HG03139 (cell line): ENCODE measurements around the gene RRBP1.

Experiments used
- ATAC-seq: cut with Tn5 transposase; IDR thresholded peaks from one replicate; pipeline ENCODE4 v1.9.1; 2021; ENCODE audit not compliant: unreplicated experiment

The RRBP1 gene

GRCh38 chr20:17681726-17682102 is 328 bp downstream of the RRBP1 start:
- ATAC-seq, result peak; percentile 1

- ATAC-seq, result peak; percentile 35
Measured at GRCh38 chr20:17680836-17681725, 961 bp downstream of the RRBP1 start.

GRCh38 chr20:17679941-17680835 is 1.9 kb downstream of the RRBP1 start:
- ATAC-seq, result no peak

- ATAC-seq, result no peak
Measured at GRCh38 chr20:17678886-17679285, 3.2 kb downstream of the RRBP1 start.

- no peak for ATAC-seq
Measured at GRCh38 chr20:17678295-17678694, 3.7 kb downstream of the RRBP1 start.

- no peak for ATAC-seq
Measured at GRCh38 chr20:17676942-17677341, 5.1 kb downstream of the RRBP1 start.

GRCh38 chr20:17676378-17676759 is 5.7 kb downstream of the RRBP1 start:
- ATAC-seq, result no peak

GRCh38 chr20:17675519-17676377 is 6.3 kb downstream of the RRBP1 start:
- ATAC-seq, result no peak

- no peak for ATAC-seq
Measured at GRCh38 chr20:17674722-17675518, 7.1 kb downstream of the RRBP1 start.

- no peak for ATAC-seq
Measured at GRCh38 chr20:17673084-17673483, 9.0 kb downstream of the RRBP1 start.

GRCh38 chr20:17671565-17671964 is 10.5 kb downstream of the RRBP1 start:
- no peak for ATAC-seq

GRCh38 chr20:17671011-17671410 is 11.0 kb downstream of the RRBP1 start:
- no peak for ATAC-seq

GRCh38 chr20:17669306-17669931 is 12.6 kb downstream of the RRBP1 start:
- no peak for ATAC-seq

- no peak for ATAC-seq
Measured at GRCh38 chr20:17668432-17668831, 13.6 kb downstream of the RRBP1 start.

- no peak for ATAC-seq
Measured at GRCh38 chr20:17667445-17667844, 14.6 kb downstream of the RRBP1 start.

GRCh38 chr20:17666481-17666880 is 15.6 kb downstream of the RRBP1 start:
- ATAC-seq, result no peak

GRCh38 chr20:17665756-17666155 is 16.3 kb downstream of the RRBP1 start:
- no peak for ATAC-seq

GRCh38 chr20:17664025-17664633 is 17.9 kb downstream of the RRBP1 start:
- no peak for ATAC-seq

- ATAC-seq, result no peak
Measured at GRCh38 chr20:17663486-17663885, 18.6 kb downstream of the RRBP1 start.
